SK-N-SH (cell line): Measurements from ENCODE around the gene TJP2. TPM values are rescaled to one million over a fixed set of nuclear protein-coding genes. Genes with fewer than 3 reads are reported as not detected.

Experiments
- CTCF ChIA-PET: fragments of 300-600, 350-600 bp; formaldehyde crosslinking; extraction: SDS; loops from one replicate; lab custom pipeline; 2021; lab: Yijun Ruan, JAX
- POLR2A ChIA-PET: fragments of 350-600 bp; sonication (Branson Sonifier 250); formaldehyde crosslinking; extraction: SDS; loops from one replicate; lab custom pipeline; 2020; ENCODE audit warnings: antibody characterized with exemption, inconsistent platforms; lab: Yijun Ruan, JAX
- DNase-seq: peaks from one replicate; pipeline ENCODE4 v3.0.0; 2012
- H2AFZ ChIP-seq: fragments of 200-600 bp; sonication (generic); 2 replicates; pipeline ENCODE4 v1.8.1; 2016; ENCODE audit warnings: antibody characterized with exemption, mild to moderate bottlenecking, low read depth
- H3F3A ChIP-seq: fragments of 200-600 bp; sonication (generic); replicated peaks from 2 replicates; pipeline ENCODE3; 2016; ENCODE audit warnings: antibody characterized with exemption, mild to moderate bottlenecking; ENCODE audit not compliant: insufficient read depth
- H3K27ac ChIP-seq, 2 experiments: fragments of 200-500 bp in 1 of 2; fragments of 200-600 bp in 1 of 2; sonication (Bioruptor generic) in 1 of 2; sonication (generic), shearing (Covaris generic) in 1 of 2; 2 replicates each; pipeline versions ENCODE4 v1.5.1 to v1.6.1; 2014 to 2016; ENCODE audit warnings: low read depth in 2 of 2, inconsistent platforms in 1 of 2, low read length in 1 of 2, mild to moderate bottlenecking in 1 of 2, mixed read lengths in 1 of 2
- H3K27me3 ChIP-seq: fragments of 200-600 bp; sonication (generic), shearing (Covaris generic); 2 replicates; pipeline ENCODE4 v1.6.1; 2016; ENCODE audit warnings: mixed run types; ENCODE audit not compliant: insufficient read depth
- H3K36me3 ChIP-seq, 2 experiments: fragments of 200-500 bp in 1 of 2; fragments of 200-600 bp in 1 of 2; sonication (Bioruptor generic) in 1 of 2; sonication (generic) in 1 of 2; replicated peaks in 1 of 2; 2 replicates each; pipeline versions ENCODE3 to v1.5.1; 2014 to 2016; ENCODE audit warnings: low read length in 1 of 2, mild to moderate bottlenecking in 1 of 2; ENCODE audit not compliant: insufficient read depth in 2 of 2, control insufficient read depth in 1 of 2
- H3K4me1 ChIP-seq, 2 experiments: fragments of 200-500 bp in 1 of 2; fragments of 200-600 bp in 1 of 2; sonication (Bioruptor generic) in 1 of 2; sonication (generic), shearing (Covaris generic) in 1 of 2; 2 replicates each; pipeline versions ENCODE4 v1.5.1 to v1.6.1; 2014 to 2016; ENCODE audit warnings: low read depth in 1 of 2, low read length in 1 of 2, mixed run types in 1 of 2; ENCODE audit not compliant: insufficient read depth in 2 of 2, control insufficient read depth in 1 of 2
- H3K4me2 ChIP-seq: fragments of 200-600 bp; sonication (generic), shearing (Covaris generic); 2 replicates; pipeline ENCODE4 v1.6.1; 2017; ENCODE audit warnings: mixed run types
- H3K4me3 ChIP-seq, 2 experiments: fragments of 200-500 bp in 1 of 2; fragments of 200-600 bp in 1 of 2; sonication (Bioruptor generic) in 1 of 2; sonication (generic), shearing (Covaris generic) in 1 of 2; 2 replicates each; pipeline versions ENCODE4 v1.5.1 to v1.8.1; 2014 to 2016; ENCODE audit warnings: low read depth in 2 of 2, inconsistent platforms in 1 of 2, low read length in 1 of 2, mild to moderate bottlenecking in 1 of 2, mixed read lengths in 1 of 2, moderate library complexity in 1 of 2
- H3K79me2 ChIP-seq: fragments of 200-600 bp; sonication (generic); 2 replicates; pipeline ENCODE4 v1.8.1; 2017; ENCODE audit warnings: mild to moderate bottlenecking; ENCODE audit not compliant: insufficient read depth
- H3K9ac ChIP-seq: fragments of 200-600 bp; sonication (generic); 2 replicates; pipeline ENCODE4 v1.6.1; 2017; ENCODE audit warnings: mixed run types
- H3K9me2 ChIP-seq: fragments of 200-600 bp; sonication (generic); 2 replicates; pipeline ENCODE4 v1.6.1; 2017; ENCODE audit warnings: mixed run types
- H3K9me3 ChIP-seq: fragments of 200-600 bp; sonication (generic); 2 replicates; pipeline ENCODE4 v1.6.1; 2017; ENCODE audit warnings: mixed run types, mild to moderate bottlenecking, moderate library complexity
- H4K20me1 ChIP-seq: fragments of 200-600 bp; sonication (generic); 2 replicates; pipeline ENCODE4 v1.6.1; 2017; ENCODE audit warnings: mild to moderate bottlenecking, mixed run types; ENCODE audit not compliant: insufficient read depth
- ELF1 ChIP-seq: IDR thresholded peaks from 2 replicates; pipeline ENCODE4 v1.4.0; 2012
- EP300 ChIP-seq, 2 experiments: IDR thresholded peaks; 2 replicates each; pipeline versions ENCODE4 v1.4.0 to v1.6.1; 2012; ENCODE audit warnings: borderline replicate concordance in 1 of 2, low read depth in 1 of 2, low read length in 1 of 2
- FOXM1 ChIP-seq: IDR thresholded peaks from 2 replicates; pipeline ENCODE4 v1.4.0; 2012; ENCODE audit warnings: low read depth, mild to moderate bottlenecking
- GATA2 ChIP-seq: sonication (generic); formaldehyde crosslinking; IDR thresholded peaks from 2 replicates; pipeline ENCODE4 v1.5.0; 2020; ENCODE audit warnings: mild to moderate bottlenecking, missing genetic modification reagents
- JUND ChIP-seq: IDR thresholded peaks from 2 replicates; pipeline ENCODE4 v1.4.0; 2012
- MEF2A ChIP-seq: IDR thresholded peaks from 2 replicates; pipeline ENCODE4 v1.4.0; 2012; ENCODE audit warnings: low read depth, borderline replicate concordance
- MXI1 ChIP-seq: IDR thresholded peaks from 2 replicates; pipeline ENCODE4 v1.6.1; 2012; ENCODE audit warnings: mild to moderate bottlenecking, low read depth, low read length, improper control_type of control experiment
- NFIC ChIP-seq: IDR thresholded peaks from 2 replicates; pipeline ENCODE4 v1.4.0; 2012; ENCODE audit warnings: borderline replicate concordance
- POLR2AphosphoS5 ChIP-seq: IDR thresholded peaks from 2 replicates; pipeline ENCODE4 v1.6.1; 2012; ENCODE audit warnings: low read depth, low read length
- RAD21 ChIP-seq: IDR thresholded peaks from 2 replicates; pipeline ENCODE4 v1.6.1; 2012; ENCODE audit warnings: mild to moderate bottlenecking, low read length
- RCOR1 ChIP-seq: fragments of 150-350 bp; IDR thresholded peaks from 2 replicates; pipeline ENCODE4 v1.6.1; 2017; ENCODE audit warnings: antibody characterized with exemption, low read length
- SIN3A ChIP-seq: IDR thresholded peaks from 2 replicates; pipeline ENCODE4 v1.6.1; 2012; ENCODE audit warnings: low read depth, mild to moderate bottlenecking, low read length, moderate library complexity, borderline replicate concordance
- SMC3 ChIP-seq: IDR thresholded peaks from 2 replicates; pipeline ENCODE4 v1.6.1; 2012; ENCODE audit warnings: low read depth, low read length, improper control_type of control experiment
- TAF1 ChIP-seq: IDR thresholded peaks from 2 replicates; pipeline ENCODE4 v1.6.1; 2012; ENCODE audit warnings: low read depth, mild to moderate bottlenecking, low read length, moderate library complexity, borderline replicate concordance
- TEAD4 ChIP-seq: IDR thresholded peaks from 2 replicates; pipeline ENCODE4 v1.4.0; 2012; ENCODE audit warnings: mild to moderate bottlenecking, borderline replicate concordance; ENCODE audit not compliant: insufficient read depth
- WGBS: methylation state at CpG from one replicate; pipeline ENCODE4 v1.1.6; 2017; ENCODE audit warnings: low lambda C conversion rate; 5-methylcytosine and 5-hydroxymethylcytosine counted together
- polyA plus RNA-seq, 3 experiments: library from polyadenylated mRNA; depleted of rRNA; stranded (reverse); fragments of >200 nt; gene quantifications; 2 replicates each; pipeline ENCODE4 v1.2.3, GENCODE V29; 2012
- TF ChIP-seq, protein P1 (sequence below): fragments of 150-350 bp; IDR thresholded peaks from 2 replicates; pipeline ENCODE4 v1.6.1; 2017; ENCODE audit warnings: antibody characterized with exemption, low read length, low read depth, borderline replicate concordance
- TF ChIP-seq, protein P2 (sequence below): IDR thresholded peaks from 2 replicates; pipeline ENCODE4 v1.4.0; 2012; ENCODE audit warnings: low read depth, borderline replicate concordance
- TF ChIP-seq, protein P3 (sequence below): IDR thresholded peaks from 2 replicates; pipeline ENCODE4 v1.6.1; 2012; ENCODE audit warnings: mild to moderate bottlenecking, low read depth, low read length, moderate library complexity
- TF ChIP-seq, protein P4 (sequence below): IDR thresholded peaks from 2 replicates; pipeline ENCODE4; 2012
- TF ChIP-seq, protein P5 (sequence below): fragments of 200-600 bp; sonication (generic); IDR thresholded peaks from 2 replicates; pipeline ENCODE4 v1.6.1; 2017; ENCODE audit warnings: antibody characterized with exemption, mild to moderate bottlenecking, moderate library complexity

TJP2 gene
- polyA plus RNA-seq, 1 of the 3 experiments (the other 2 are of a cell fraction) = 17.7 TPM

DNA sequence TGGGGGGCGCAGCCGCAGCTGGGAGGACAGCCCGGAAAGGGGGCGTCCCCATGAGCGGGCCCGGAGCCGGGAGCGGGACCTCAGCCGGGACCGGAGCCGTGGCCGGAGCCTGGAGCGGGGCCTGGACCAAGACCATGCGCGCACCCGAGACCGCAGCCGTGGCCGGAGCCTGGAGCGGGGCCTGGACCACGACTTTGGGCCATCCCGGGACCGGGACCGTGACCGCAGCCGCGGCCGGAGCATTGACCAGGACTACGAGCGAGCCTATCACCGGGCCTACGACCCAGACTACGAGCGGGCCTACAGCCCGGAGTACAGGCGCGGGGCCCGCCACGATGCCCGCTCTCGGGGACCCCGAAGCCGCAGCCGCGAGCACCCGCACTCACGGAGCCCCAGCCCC is 47.0 kb downstream of the TJP2 start:
- CTCF ChIA-PET = no interaction called here
- no peak overlapping the region for H3K27ac ChIP-seq
- H3K36me3 ChIP-seq = peaks cover 13 to 18% of the 10 kb centered on the region in 2 experiments
- H3K9me2 ChIP-seq = no peaks in the 10 kb centered on the region
- no peaks in the 10 kb centered on the region for H3K9me3 ChIP-seq
- no peaks in the 10 kb centered on the region for H3K79me2 ChIP-seq
- H3K4me3 ChIP-seq = no peak overlapping the region
- H3K4me1 ChIP-seq = no peaks in the 10 kb centered on the region
- no peak overlapping the region for H2AFZ ChIP-seq
- H3K4me2 ChIP-seq = no peak overlapping the region
- H3F3A ChIP-seq = no peaks in the 10 kb centered on the region
- no peak overlapping the region for H3K9ac ChIP-seq
- TF ChIP-seq, protein P1, sequence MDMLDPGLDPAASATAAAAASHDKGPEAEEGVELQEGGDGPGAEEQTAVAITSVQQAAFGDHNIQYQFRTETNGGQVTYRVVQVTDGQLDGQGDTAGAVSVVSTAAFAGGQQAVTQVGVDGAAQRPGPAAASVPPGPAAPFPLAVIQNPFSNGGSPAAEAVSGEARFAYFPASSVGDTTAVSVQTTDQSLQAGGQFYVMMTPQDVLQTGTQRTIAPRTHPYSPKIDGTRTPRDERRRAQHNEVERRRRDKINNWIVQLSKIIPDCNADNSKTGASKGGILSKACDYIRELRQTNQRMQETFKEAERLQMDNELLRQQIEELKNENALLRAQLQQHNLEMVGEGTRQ = no peak
- TF ChIP-seq, protein P2, sequence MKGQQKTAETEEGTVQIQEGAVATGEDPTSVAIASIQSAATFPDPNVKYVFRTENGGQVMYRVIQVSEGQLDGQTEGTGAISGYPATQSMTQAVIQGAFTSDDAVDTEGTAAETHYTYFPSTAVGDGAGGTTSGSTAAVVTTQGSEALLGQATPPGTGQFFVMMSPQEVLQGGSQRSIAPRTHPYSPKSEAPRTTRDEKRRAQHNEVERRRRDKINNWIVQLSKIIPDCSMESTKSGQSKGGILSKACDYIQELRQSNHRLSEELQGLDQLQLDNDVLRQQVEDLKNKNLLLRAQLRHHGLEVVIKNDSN = no peak
- no peak for TF ChIP-seq GATA2 (CRISPR knock-in tag)
- no peak for TF ChIP-seq JUND
- WGBS = 98% methylated on average over 24 of the region's 47 CpGs
- H4K20me1 ChIP-seq = no peaks in the 10 kb centered on the region
- DNase-seq = no peak
- H3K27me3 ChIP-seq = no peaks in the 10 kb centered on the region
- POLR2A ChIA-PET = no interaction called here

DNA sequence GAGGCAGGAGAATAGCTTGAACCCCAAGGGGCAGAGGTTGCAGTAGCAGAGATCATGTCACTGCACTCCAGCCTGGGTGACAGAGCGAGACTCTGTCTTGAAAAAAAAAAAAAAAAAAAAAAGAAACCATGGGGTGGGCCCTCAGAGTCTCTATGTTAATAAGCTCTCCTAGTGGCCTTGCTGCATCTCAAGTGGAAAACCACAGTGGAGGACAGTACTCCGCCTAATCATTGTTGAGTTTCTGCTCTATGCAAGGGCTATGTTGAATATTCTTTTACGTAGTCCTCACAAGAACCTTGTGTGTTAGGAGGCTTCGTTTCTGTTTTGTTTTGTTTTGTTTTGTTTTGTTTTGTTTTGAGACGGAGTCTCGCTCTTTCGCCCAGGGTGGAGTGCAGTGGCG is 48.9 kb downstream of the TJP2 start:
- Histone ChIP-seq H3K9me2 (no peaks in the 10 kb centered on the region), H3K9ac (no peak overlapping the region), H3K36me3 (peaks cover 22 to 26% of the 10 kb centered on the region in 2 experiments), H3K4me2 (no peak overlapping the region), H3K27me3 (no peaks in the 10 kb centered on the region), H3F3A (no peaks in the 10 kb centered on the region), H3K4me1 (peaks cover 0 to 2% of the 10 kb centered on the region in 2 experiments; a peak in 1 of 4 replicates), H3K79me2 (no peaks in the 10 kb centered on the region)
- WGBS = over 99% methylated on average over 8 of the region's 8 CpGs
- CTCF ChIA-PET = interaction anchor here (0.7 to 2.4 kb wide), 14 partner anchors 9 to 563 kb away, joined by 3 to 17 read pairs (median 4); partner anchors contain the start of gene FXN
- POLR2A ChIA-PET = no interaction called here
- TF ChIP-seq POLR2AphosphoS5 = no peak
- TF ChIP-seq, protein P3, sequence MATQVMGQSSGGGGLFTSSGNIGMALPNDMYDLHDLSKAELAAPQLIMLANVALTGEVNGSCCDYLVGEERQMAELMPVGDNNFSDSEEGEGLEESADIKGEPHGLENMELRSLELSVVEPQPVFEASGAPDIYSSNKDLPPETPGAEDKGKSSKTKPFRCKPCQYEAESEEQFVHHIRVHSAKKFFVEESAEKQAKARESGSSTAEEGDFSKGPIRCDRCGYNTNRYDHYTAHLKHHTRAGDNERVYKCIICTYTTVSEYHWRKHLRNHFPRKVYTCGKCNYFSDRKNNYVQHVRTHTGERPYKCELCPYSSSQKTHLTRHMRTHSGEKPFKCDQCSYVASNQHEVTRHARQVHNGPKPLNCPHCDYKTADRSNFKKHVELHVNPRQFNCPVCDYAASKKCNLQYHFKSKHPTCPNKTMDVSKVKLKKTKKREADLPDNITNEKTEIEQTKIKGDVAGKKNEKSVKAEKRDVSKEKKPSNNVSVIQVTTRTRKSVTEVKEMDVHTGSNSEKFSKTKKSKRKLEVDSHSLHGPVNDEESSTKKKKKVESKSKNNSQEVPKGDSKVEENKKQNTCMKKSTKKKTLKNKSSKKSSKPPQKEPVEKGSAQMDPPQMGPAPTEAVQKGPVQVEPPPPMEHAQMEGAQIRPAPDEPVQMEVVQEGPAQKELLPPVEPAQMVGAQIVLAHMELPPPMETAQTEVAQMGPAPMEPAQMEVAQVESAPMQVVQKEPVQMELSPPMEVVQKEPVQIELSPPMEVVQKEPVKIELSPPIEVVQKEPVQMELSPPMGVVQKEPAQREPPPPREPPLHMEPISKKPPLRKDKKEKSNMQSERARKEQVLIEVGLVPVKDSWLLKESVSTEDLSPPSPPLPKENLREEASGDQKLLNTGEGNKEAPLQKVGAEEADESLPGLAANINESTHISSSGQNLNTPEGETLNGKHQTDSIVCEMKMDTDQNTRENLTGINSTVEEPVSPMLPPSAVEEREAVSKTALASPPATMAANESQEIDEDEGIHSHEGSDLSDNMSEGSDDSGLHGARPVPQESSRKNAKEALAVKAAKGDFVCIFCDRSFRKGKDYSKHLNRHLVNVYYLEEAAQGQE = no peak
- TF ChIP-seq, protein P4, sequence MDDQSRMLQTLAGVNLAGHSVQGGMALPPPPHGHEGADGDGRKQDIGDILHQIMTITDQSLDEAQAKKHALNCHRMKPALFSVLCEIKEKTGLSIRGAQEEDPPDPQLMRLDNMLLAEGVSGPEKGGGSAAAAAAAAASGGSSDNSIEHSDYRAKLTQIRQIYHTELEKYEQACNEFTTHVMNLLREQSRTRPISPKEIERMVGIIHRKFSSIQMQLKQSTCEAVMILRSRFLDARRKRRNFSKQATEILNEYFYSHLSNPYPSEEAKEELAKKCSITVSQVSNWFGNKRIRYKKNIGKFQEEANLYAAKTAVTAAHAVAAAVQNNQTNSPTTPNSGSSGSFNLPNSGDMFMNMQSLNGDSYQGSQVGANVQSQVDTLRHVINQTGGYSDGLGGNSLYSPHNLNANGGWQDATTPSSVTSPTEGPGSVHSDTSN = no peak
- TF ChIP-seq MEF2A = no peak
- no peak for TF ChIP-seq TEAD4
- no peak for TF ChIP-seq SMC3
- TF ChIP-seq ELF1 = no peak
- TF ChIP-seq SIN3A = no peak
- TF ChIP-seq EP300 (IDR thresholded peaks at IDR 0.05; ENCODE audit: borderline replicate concordance in 1 of 2, low read depth in 1 of 2, low read length in 1 of 2) = no peak
- TF ChIP-seq RCOR1 = no peak
- no peak for TF ChIP-seq NFIC
- TF ChIP-seq RAD21 = no peak
- TF ChIP-seq FOXM1 = no peak
- TF ChIP-seq, protein P5, sequence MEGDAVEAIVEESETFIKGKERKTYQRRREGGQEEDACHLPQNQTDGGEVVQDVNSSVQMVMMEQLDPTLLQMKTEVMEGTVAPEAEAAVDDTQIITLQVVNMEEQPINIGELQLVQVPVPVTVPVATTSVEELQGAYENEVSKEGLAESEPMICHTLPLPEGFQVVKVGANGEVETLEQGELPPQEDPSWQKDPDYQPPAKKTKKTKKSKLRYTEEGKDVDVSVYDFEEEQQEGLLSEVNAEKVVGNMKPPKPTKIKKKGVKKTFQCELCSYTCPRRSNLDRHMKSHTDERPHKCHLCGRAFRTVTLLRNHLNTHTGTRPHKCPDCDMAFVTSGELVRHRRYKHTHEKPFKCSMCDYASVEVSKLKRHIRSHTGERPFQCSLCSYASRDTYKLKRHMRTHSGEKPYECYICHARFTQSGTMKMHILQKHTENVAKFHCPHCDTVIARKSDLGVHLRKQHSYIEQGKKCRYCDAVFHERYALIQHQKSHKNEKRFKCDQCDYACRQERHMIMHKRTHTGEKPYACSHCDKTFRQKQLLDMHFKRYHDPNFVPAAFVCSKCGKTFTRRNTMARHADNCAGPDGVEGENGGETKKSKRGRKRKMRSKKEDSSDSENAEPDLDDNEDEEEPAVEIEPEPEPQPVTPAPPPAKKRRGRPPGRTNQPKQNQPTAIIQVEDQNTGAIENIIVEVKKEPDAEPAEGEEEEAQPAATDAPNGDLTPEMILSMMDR = no peak
- TF ChIP-seq MXI1 = no peak
- TF ChIP-seq TAF1 = no peak
- TF ChIP-seq, all 33 proteins: peak for 0
- Histone ChIP-seq H3K27ac (peak overlapping the region in 1 of 2 experiments; percentile 24; a peak in 1 of 4 replicates), H3K4me3 (no peak overlapping the region), H4K20me1 (no peaks in the 10 kb centered on the region), H2AFZ (no peak overlapping the region), H3K9me3 (no peaks in the 10 kb centered on the region)
- DNase-seq = no peak
